Panc1 (cell line): Measurements from ENCODE around the gene MS4A18. TPM values are rescaled to one million over a fixed set of nuclear protein-coding genes. Genes with fewer than 3 reads are reported as not detected.

Experiments used
- ATAC-seq: fragments of 200-7000 bp; cut with Tn5 transposase; 2 replicates; pipeline ENCODE4 v1.9.1; 2020; ENCODE audit warnings: mild to moderate bottlenecking, moderate library complexity
- BruUV-seq: library from RNA; stranded (reverse); fragments of 400-500 nt; replicated peaks from 2 replicates; lab custom pipeline; 2021; lab: Mats Ljungman, UMichigan
- CTCF ChIA-PET: fragments of 300-600 bp; sonication (Branson Sonifier 250); formaldehyde crosslinking; loops from one replicate; lab custom pipeline; 2022; ENCODE audit warnings: antibody characterized with exemption; lab: Charles Lee
- POLR2A ChIA-PET: fragments of 300-600 bp; sonication (Branson Sonifier 250); formaldehyde crosslinking; loops from one replicate; lab custom pipeline; 2022; ENCODE audit warnings: antibody characterized with exemption; lab: Charles Lee
- DNase-seq: peaks from one replicate; pipeline ENCODE4 v3.0.0-alpha.2; 2010; ENCODE audit warnings: low read depth, low spot score
- H3K27ac ChIP-seq: 2 replicates; pipeline ENCODE4 v1.5.1; 2011; ENCODE audit warnings: mild to moderate bottlenecking, low read length, inconsistent platforms
- H3K27me3 ChIP-seq: fragments of 200-500 bp; sonication (Bioruptor generic); 2 replicates; pipeline ENCODE4 v1.6.0; 2014; ENCODE audit warnings: low read length, inconsistent platforms; ENCODE audit not compliant: control insufficient read depth, insufficient read depth
- H3K36me3 ChIP-seq: fragments of 200-500 bp; sonication (Bioruptor generic); 2 replicates; pipeline ENCODE4 v1.5.1; 2014; ENCODE audit warnings: inconsistent platforms, mild to moderate bottlenecking, low read length, moderate library complexity; ENCODE audit not compliant: control insufficient read depth, insufficient read depth
- H3K4me1 ChIP-seq: 2 replicates; pipeline ENCODE4 v1.5.1; 2011; ENCODE audit warnings: inconsistent platforms, mild to moderate bottlenecking, low read length, moderate library complexity; ENCODE audit not compliant: control insufficient read depth, insufficient read depth
- H3K4me3 ChIP-seq, 2 experiments: 2 replicates each; pipeline ENCODE4 v1.5.1; 2011 to 2012; ENCODE audit warnings: low read depth in 2 of 2, low read length in 2 of 2, mild to moderate bottlenecking in 2 of 2, inconsistent platforms in 1 of 2, moderate library complexity in 1 of 2
- H3K9me3 ChIP-seq: fragments of 200-500 bp; sonication (Bioruptor generic); 2 replicates; pipeline ENCODE4 v1.5.1; 2014; ENCODE audit warnings: low read depth, mild to moderate bottlenecking, inconsistent platforms, low read length, moderate library complexity; ENCODE audit not compliant: control insufficient read depth, insufficient read depth
- POLR2AphosphoS5 ChIP-seq: IDR thresholded peaks from 2 replicates; pipeline ENCODE4 v1.6.1; 2012; ENCODE audit warnings: mild to moderate bottlenecking, low read depth, low read length, moderate library complexity
- SIN3A ChIP-seq: IDR thresholded peaks from 2 replicates; pipeline ENCODE4 v1.6.1; 2012; ENCODE audit warnings: low read depth, mild to moderate bottlenecking, low read length, moderate library complexity, borderline replicate concordance; ENCODE audit not compliant: insufficient read depth
- TCF7L2 ChIP-seq: IDR thresholded peaks from 2 replicates; pipeline ENCODE4 v1.6.1; 2011; ENCODE audit warnings: mild to moderate bottlenecking, low read depth, low read length, inconsistent platforms
- in situ Hi-C: cut with HindIII; loops from 2 replicates; pipeline ENCODE4 v1.10.0; 2016; ENCODE audit warnings: low sequenced_read_pairs, low pct_unique_long_range_greater_than_20kb
- intact Hi-C: fragments of 100-400 bp; cut with micrococcal nuclease; formaldehyde crosslinking; loops from one replicate; pipeline ENCODE4 v1.10.0; 2022; ENCODE audit not compliant: unreplicated experiment
- total RNA-seq: library from RNA; stranded (reverse); gene quantifications from one replicate; pipeline ENCODE4 v1.2.1, GENCODE V29; 2021; ENCODE audit not compliant: unreplicated experiment
- TF ChIP-seq, protein P1 (sequence below), 2 experiments: IDR thresholded peaks; 2 replicates each; pipeline ENCODE4 v1.6.1; 2011 to 2012; ENCODE audit warnings: low read depth in 2 of 2, control low read depth in 1 of 2, low read length in 1 of 2, mild to moderate bottlenecking in 1 of 2, moderate library complexity in 1 of 2; ENCODE audit not compliant: insufficient read depth in 1 of 2
- TF ChIP-seq, protein P2 (sequence below): fragments of 450-650 bp; IDR thresholded peaks from 2 replicates; pipeline ENCODE4 v1.5.1; 2017; ENCODE audit warnings: mild to moderate bottlenecking

Gene MS4A18
- total RNA-seq, 1 experiment from 2014 or later = not detected

DNA sequence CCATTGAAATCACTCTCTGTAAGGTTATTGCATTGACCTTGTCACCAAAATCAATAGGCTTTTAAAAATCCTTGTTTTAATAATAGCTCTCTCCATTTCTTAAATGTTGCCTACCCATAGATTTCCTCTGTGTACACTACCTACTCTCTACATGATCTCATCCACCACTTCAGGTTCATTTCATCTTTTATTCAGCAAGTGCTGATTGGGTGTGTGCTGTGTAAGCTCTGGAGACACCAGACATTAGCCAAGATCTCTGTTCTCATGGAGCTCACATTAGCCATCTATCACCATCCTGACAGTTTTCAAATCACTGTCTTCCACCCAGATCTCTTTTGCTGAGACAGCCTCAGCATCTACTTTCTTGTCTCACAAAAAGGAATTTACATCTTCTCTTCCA is 56.3 kb downstream of the MS4A18 start:
- TF ChIP-seq POLR2AphosphoS5 = no peak
- TF ChIP-seq SIN3A = no peak
- TF ChIP-seq, protein P1, sequence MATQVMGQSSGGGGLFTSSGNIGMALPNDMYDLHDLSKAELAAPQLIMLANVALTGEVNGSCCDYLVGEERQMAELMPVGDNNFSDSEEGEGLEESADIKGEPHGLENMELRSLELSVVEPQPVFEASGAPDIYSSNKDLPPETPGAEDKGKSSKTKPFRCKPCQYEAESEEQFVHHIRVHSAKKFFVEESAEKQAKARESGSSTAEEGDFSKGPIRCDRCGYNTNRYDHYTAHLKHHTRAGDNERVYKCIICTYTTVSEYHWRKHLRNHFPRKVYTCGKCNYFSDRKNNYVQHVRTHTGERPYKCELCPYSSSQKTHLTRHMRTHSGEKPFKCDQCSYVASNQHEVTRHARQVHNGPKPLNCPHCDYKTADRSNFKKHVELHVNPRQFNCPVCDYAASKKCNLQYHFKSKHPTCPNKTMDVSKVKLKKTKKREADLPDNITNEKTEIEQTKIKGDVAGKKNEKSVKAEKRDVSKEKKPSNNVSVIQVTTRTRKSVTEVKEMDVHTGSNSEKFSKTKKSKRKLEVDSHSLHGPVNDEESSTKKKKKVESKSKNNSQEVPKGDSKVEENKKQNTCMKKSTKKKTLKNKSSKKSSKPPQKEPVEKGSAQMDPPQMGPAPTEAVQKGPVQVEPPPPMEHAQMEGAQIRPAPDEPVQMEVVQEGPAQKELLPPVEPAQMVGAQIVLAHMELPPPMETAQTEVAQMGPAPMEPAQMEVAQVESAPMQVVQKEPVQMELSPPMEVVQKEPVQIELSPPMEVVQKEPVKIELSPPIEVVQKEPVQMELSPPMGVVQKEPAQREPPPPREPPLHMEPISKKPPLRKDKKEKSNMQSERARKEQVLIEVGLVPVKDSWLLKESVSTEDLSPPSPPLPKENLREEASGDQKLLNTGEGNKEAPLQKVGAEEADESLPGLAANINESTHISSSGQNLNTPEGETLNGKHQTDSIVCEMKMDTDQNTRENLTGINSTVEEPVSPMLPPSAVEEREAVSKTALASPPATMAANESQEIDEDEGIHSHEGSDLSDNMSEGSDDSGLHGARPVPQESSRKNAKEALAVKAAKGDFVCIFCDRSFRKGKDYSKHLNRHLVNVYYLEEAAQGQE (IDR thresholded peaks at IDR 0.05; ENCODE audit: insufficient read depth in 1 of 2, low read depth in 2 of 2, low read length in 1 of 2) = no peak
- TF ChIP-seq, protein P2, sequence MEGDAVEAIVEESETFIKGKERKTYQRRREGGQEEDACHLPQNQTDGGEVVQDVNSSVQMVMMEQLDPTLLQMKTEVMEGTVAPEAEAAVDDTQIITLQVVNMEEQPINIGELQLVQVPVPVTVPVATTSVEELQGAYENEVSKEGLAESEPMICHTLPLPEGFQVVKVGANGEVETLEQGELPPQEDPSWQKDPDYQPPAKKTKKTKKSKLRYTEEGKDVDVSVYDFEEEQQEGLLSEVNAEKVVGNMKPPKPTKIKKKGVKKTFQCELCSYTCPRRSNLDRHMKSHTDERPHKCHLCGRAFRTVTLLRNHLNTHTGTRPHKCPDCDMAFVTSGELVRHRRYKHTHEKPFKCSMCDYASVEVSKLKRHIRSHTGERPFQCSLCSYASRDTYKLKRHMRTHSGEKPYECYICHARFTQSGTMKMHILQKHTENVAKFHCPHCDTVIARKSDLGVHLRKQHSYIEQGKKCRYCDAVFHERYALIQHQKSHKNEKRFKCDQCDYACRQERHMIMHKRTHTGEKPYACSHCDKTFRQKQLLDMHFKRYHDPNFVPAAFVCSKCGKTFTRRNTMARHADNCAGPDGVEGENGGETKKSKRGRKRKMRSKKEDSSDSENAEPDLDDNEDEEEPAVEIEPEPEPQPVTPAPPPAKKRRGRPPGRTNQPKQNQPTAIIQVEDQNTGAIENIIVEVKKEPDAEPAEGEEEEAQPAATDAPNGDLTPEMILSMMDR = no peak
- no peak for TF ChIP-seq TCF7L2
- POLR2A ChIA-PET = no interaction called here
- no TSS peak for BruUV-seq
- H3K4me1 ChIP-seq = no peaks in the 10 kb centered on the region
- ATAC-seq (no peak), DNase-seq (no peak)
- intact Hi-C loops (no loop called here), in situ Hi-C loops (no loop called here)
- no peak overlapping the region for H3K27ac ChIP-seq
- H3K9me3 ChIP-seq = no peaks in the 10 kb centered on the region
- H3K36me3 ChIP-seq = no peaks in the 10 kb centered on the region
- no peak overlapping the region for H3K4me3 ChIP-seq
- H3K27me3 ChIP-seq = no peaks in the 10 kb centered on the region
- CTCF ChIA-PET = no interaction called here

DNA sequence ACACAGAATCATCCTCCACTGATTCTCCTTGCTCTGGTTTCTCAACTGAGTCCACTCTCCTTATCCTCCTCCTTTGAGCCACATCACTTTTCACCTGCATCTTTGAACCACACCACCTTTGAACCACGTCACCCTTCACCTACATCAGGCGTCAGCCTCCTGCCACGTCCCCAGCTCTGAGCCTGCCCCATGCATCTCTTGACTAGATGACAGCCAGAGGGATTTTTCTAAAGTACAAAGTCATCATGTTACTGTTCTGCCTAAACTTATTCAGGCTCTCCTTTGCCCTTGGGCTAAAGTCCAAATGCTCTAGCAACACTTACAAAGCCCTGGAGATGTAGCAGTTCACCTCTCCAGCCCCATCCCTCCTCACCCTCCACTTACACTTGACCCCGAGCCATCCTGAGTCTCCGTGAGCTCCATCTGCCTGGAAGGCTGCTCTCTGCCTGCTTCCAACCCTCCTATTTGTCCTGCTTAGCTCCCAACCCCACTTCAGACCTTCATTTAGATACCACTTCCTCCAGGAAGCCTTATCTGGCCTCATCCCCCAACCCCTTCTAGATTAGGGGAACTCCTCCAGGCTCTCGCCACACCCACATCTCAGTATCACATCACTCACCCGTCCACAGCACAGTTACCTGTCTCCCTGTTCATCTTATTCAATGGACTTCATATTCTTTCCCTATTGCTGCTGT is 56.9 kb downstream of the MS4A18 start:
- ChIA-PET CTCF (interaction anchor here (0.5 kb wide), 1 partner anchor 97 kb away, joined by 3 read pairs; no protein-coding TSS in a partner anchor), POLR2A (no interaction called here)
- in situ Hi-C loops = no loop called here
- ATAC-seq = no peak
- no peak overlapping the region for H3K4me3 ChIP-seq
- H3K27ac ChIP-seq = no peak overlapping the region
- intact Hi-C loops = no loop called here
- no peaks in the 10 kb centered on the region for H3K36me3 ChIP-seq
- no peaks in the 10 kb centered on the region for H3K4me1 ChIP-seq
- BruUV-seq = no TSS peak
- H3K27me3 ChIP-seq = no peaks in the 10 kb centered on the region
- TF ChIP-seq TCF7L2 (no peak), SIN3A (no peak), POLR2AphosphoS5 (no peak)
- TF ChIP-seq, protein P1 (IDR thresholded peaks at IDR 0.05; ENCODE audit: insufficient read depth in 1 of 2, low read depth in 2 of 2, low read length in 1 of 2) = no peak
- TF ChIP-seq, protein P2 = no peak
- no peak for DNase-seq
- H3K9me3 ChIP-seq = no peaks in the 10 kb centered on the region
